Muscle of leg (tissue), 11 donors: Measurements from ENCODE around the gene C2CD2. TPM values are rescaled to one million over a fixed set of nuclear protein-coding genes. Genes with fewer than 3 reads are reported as not detected.

Source experiments
- DNase-seq: peaks from one replicate; pipeline ENCODE4 v3.0.0; 2013
- H3K27ac ChIP-seq: one replicate; pipeline ENCODE4 v1.5.1; 2013; ENCODE audit warnings: mild to moderate bottlenecking, low read length, control low read depth
- H3K27me3 ChIP-seq: one replicate; pipeline ENCODE4 v1.6.1; 2013; ENCODE audit warnings: low read length; ENCODE audit not compliant: control insufficient read depth, insufficient read depth
- H3K36me3 ChIP-seq: one replicate; pipeline ENCODE4 v1.6.1; 2013; ENCODE audit warnings: low read length; ENCODE audit not compliant: control insufficient read depth, insufficient read depth
- H3K4me1 ChIP-seq: one replicate; pipeline ENCODE4 v1.6.1; 2013; ENCODE audit warnings: low read length; ENCODE audit not compliant: control insufficient read depth, insufficient read depth
- H3K4me3 ChIP-seq: one replicate; pipeline ENCODE4 v1.5.1; 2013; ENCODE audit warnings: low read length, control low read depth
- H3K9me3 ChIP-seq: replicated peaks from 2 replicates; pipeline ENCODE4 v1.6.1; 2013; ENCODE audit warnings: low read depth, low read length; ENCODE audit not compliant: control insufficient read depth
- WGBS: methylation state at CpG from one replicate; pipeline ENCODE4 v1.1.5; 2013; ENCODE audit warnings: missing lambda C conversion rate; ENCODE audit not compliant: insufficient coverage; 5-methylcytosine and 5-hydroxymethylcytosine counted together
- polyA plus RNA-seq, 8 donors: library from polyadenylated mRNA; unstranded; fragments of 120-200 nt; gene quantifications; one replicate each; pipeline versions ENCODE4 v1.2.1 to v1.2.3, GENCODE V29; 2013; ENCODE audit warnings: inconsistent platforms in 1 of 8, low replicate concordance in 1 of 8; ENCODE audit not compliant: insufficient read length in 8 of 8, insufficient read depth in 1 of 8
- total RNA-seq: library from RNA; stranded (reverse); fragments of 120-200 nt; gene quantifications from one replicate; pipeline ENCODE4 v1.2.4, GENCODE V29; 2013

The C2CD2 gene
- total and polyA plus RNA-seq, 9 donors: 7.2 to 11.2 (median 8.9) TPM

- Histone ChIP-seq H3K27ac (no peak overlapping the region), H3K9me3 (no peaks in the 10 kb centered on the region)
Observed at GRCh38 chr21:41967708-41968107, 13.9 kb upstream of the C2CD2 start.

GRCh38 chr21:41966872-41967621, 13.2 kb upstream of the C2CD2 start:
- Histone ChIP-seq H3K36me3 (no peaks in the 10 kb centered on the region), H3K4me1 (peaks cover 7% of the 10 kb centered on the region), H3K27ac (no peak overlapping the region), H3K27me3 (no peaks in the 10 kb centered on the region), H3K9me3 (no peaks in the 10 kb centered on the region), H3K4me3 (no peak overlapping the region)
- no peak for DNase-seq
- WGBS: 86% methylated on average over 5 of the region's 10 CpGs

More at GRCh38 chr21:41967708-41968107, 13.9 kb upstream of the C2CD2 start:
- H3K4me3 ChIP-seq: no peak overlapping the region
- no peaks in the 10 kb centered on the region for H3K27me3 ChIP-seq
- 58% methylated on average over 3 of the region's 4 CpGs for WGBS
- H3K4me1 ChIP-seq: peaks cover 7% of the 10 kb centered on the region
- no peak for DNase-seq
- H3K36me3 ChIP-seq: no peaks in the 10 kb centered on the region

- H3K4me1 ChIP-seq: peaks cover 8% of the 10 kb centered on the region
- WGBS: 76% methylated on average over 8 of the region's 11 CpGs
Observed at GRCh38 chr21:41966041-41966833, 12.4 kb upstream of the C2CD2 start.

GRCh38 chr21:41965461-41966013, 11.7 kb upstream of the C2CD2 start:
- no peak for DNase-seq
- H3K9me3 ChIP-seq: no peaks in the 10 kb centered on the region
- no peaks in the 10 kb centered on the region for H3K36me3 ChIP-seq
- H3K27me3 ChIP-seq: no peaks in the 10 kb centered on the region
- peaks cover 8% of the 10 kb centered on the region for H3K4me1 ChIP-seq
- 87% methylated on average over 5 of the region's 10 CpGs for WGBS
- no peak overlapping the region for H3K4me3 ChIP-seq
- no peak overlapping the region for H3K27ac ChIP-seq

More at GRCh38 chr21:41966041-41966833, 12.4 kb upstream of the C2CD2 start:
- no peaks in the 10 kb centered on the region for H3K27me3 ChIP-seq
- no peak overlapping the region for H3K27ac ChIP-seq
- H3K36me3 ChIP-seq: no peaks in the 10 kb centered on the region
- no peak overlapping the region for H3K4me3 ChIP-seq
- peak; percentile 76 for DNase-seq
- H3K9me3 ChIP-seq: no peaks in the 10 kb centered on the region

- Histone ChIP-seq H3K4me1 (peaks cover 8% of the 10 kb centered on the region), H3K36me3 (no peaks in the 10 kb centered on the region), H3K4me3 (no peak overlapping the region), H3K27me3 (no peaks in the 10 kb centered on the region), H3K27ac (no peak overlapping the region), H3K9me3 (no peaks in the 10 kb centered on the region)
- 82% methylated on average over 3 of the region's 5 CpGs for WGBS
- no peak for DNase-seq
Observed at GRCh38 chr21:41965045-41965444, 11.2 kb upstream of the C2CD2 start.

- peaks cover 10% of the 10 kb centered on the region for H3K4me1 ChIP-seq
Observed at GRCh38 chr21:41964171-41964570, 10.4 kb upstream of the C2CD2 start.

GRCh38 chr21:41962425-41962966, 8.7 kb upstream of the C2CD2 start:
- Histone ChIP-seq H3K27ac (no peak overlapping the region), H3K36me3 (no peaks in the 10 kb centered on the region), H3K27me3 (no peaks in the 10 kb centered on the region), H3K9me3 (no peaks in the 10 kb centered on the region), H3K4me3 (no peak overlapping the region), H3K4me1 (peaks cover 25% of the 10 kb centered on the region)
- no peak for DNase-seq
- 99% methylated on average over 4 of the region's 11 CpGs for WGBS

More at GRCh38 chr21:41964171-41964570, 10.4 kb upstream of the C2CD2 start:
- H3K9me3 ChIP-seq: no peaks in the 10 kb centered on the region
- H3K4me3 ChIP-seq: no peak overlapping the region
- H3K27me3 ChIP-seq: no peaks in the 10 kb centered on the region
- H3K36me3 ChIP-seq: no peaks in the 10 kb centered on the region
- DNase-seq: no peak
- no peak overlapping the region for H3K27ac ChIP-seq
- 47% methylated on average over 5 of the region's 8 CpGs for WGBS

- H3K4me1 ChIP-seq: peaks cover 33% of the 10 kb centered on the region
- H3K4me3 ChIP-seq: no peak overlapping the region
- H3K36me3 ChIP-seq: no peaks in the 10 kb centered on the region
- 89% methylated on average over 3 of the region's 8 CpGs for WGBS
- no peak for DNase-seq
- no peaks in the 10 kb centered on the region for H3K9me3 ChIP-seq
- H3K27me3 ChIP-seq: no peaks in the 10 kb centered on the region
- no peak overlapping the region for H3K27ac ChIP-seq
Observed at GRCh38 chr21:41961753-41962152, 7.9 kb upstream of the C2CD2 start.

GRCh38 chr21:41961282-41961701, 7.5 kb upstream of the C2CD2 start:
- no peaks in the 10 kb centered on the region for H3K9me3 ChIP-seq
- no peak for DNase-seq
- 73% methylated on average over 9 of the region's 14 CpGs for WGBS

GRCh38 chr21:41960386-41960785, 6.6 kb upstream of the C2CD2 start:
- Histone ChIP-seq H3K36me3 (no peaks in the 10 kb centered on the region), H3K27me3 (no peaks in the 10 kb centered on the region), H3K4me3 (no peak overlapping the region), H3K4me1 (peaks cover 31% of the 10 kb centered on the region), H3K9me3 (no peaks in the 10 kb centered on the region), H3K27ac (no peak overlapping the region)
- WGBS: 77% methylated on average over 6 of the region's 8 CpGs
- no peak for DNase-seq

More at GRCh38 chr21:41961282-41961701, 7.5 kb upstream of the C2CD2 start:
- no peaks in the 10 kb centered on the region for H3K27me3 ChIP-seq
- no peak overlapping the region for H3K27ac ChIP-seq
- H3K36me3 ChIP-seq: no peaks in the 10 kb centered on the region
- H3K4me1 ChIP-seq: peaks cover 35% of the 10 kb centered on the region
- no peak overlapping the region for H3K4me3 ChIP-seq
